Activated CD8-positive, alpha-beta T cell treated with anti-CD3 and anti-CD28 coated beads for 36 hours (primary cell): Measurements from ENCODE around the gene EIF4E3. TPM values are rescaled to one million over a fixed set of nuclear protein-coding genes. Genes with fewer than 3 reads are reported as not detected.

Experiments
- ATAC-seq: fragments of 200-7000 bp; cut with Tn5 transposase; one replicate; pipeline ENCODE4 v1.10.0; 2021; ENCODE audit warnings: mild to moderate bottlenecking, moderate library complexity
- CTCF ChIA-PET: fragments of 350-600 bp; sonication (Branson Sonifier 250); formaldehyde crosslinking; loops from one replicate; lab custom pipeline; 2021; ENCODE audit warnings: antibody characterized with exemption; lab: Charles Lee
- POLR2A ChIA-PET: fragments of 350-600 bp; sonication (Branson Sonifier 250); formaldehyde crosslinking; loops from one replicate; lab custom pipeline; 2021; ENCODE audit warnings: antibody characterized with exemption; lab: Charles Lee
- DNase-seq: peaks from one replicate; pipeline ENCODE4 v3.0.0-alpha.2; 2020
- H3K27ac Mint-ChIP-seq: one replicate; pipeline ENCODE4 v1.8.0; 2021; ENCODE audit warnings: mild to moderate bottlenecking, mixed read lengths
- H3K27me3 Mint-ChIP-seq: one replicate; pipeline ENCODE4 v1.8.0; 2021; ENCODE audit warnings: mixed read lengths
- H3K36me3 Mint-ChIP-seq: one replicate; pipeline ENCODE4 v1.8.0; 2021; ENCODE audit warnings: low read depth, mixed read lengths
- H3K4me1 Mint-ChIP-seq: one replicate; pipeline ENCODE4 v1.8.0; 2021; ENCODE audit warnings: low read depth, mixed read lengths
- H3K4me3 Mint-ChIP-seq: one replicate; pipeline ENCODE4 v1.8.0; 2021; ENCODE audit warnings: mild to moderate bottlenecking, moderate library complexity, mixed read lengths
- H3K9me3 Mint-ChIP-seq: one replicate; pipeline ENCODE4 v1.8.0; 2021; ENCODE audit warnings: mixed read lengths
- intact Hi-C: fragments of 100-400 bp; cut with micrococcal nuclease; formaldehyde crosslinking; loops from one replicate; pipeline ENCODE4 v1.10.0; 2022
- total RNA-seq, 2 experiments: library from RNA; stranded (reverse); gene quantifications; one replicate each; pipeline ENCODE4 v1.2.3, GENCODE V29; 2021
- TF ChIP-seq, protein P1 (sequence below): fragments of 200-600 bp; IDR thresholded peaks from one replicate; pipeline ENCODE4 v1.8.0; 2022; ENCODE audit warnings: antibody characterized with exemption, mild to moderate bottlenecking

The EIF4E3 gene
- total RNA-seq, 2 experiments from 2014 or later, result 29.3 to 30.4 TPM

DNA sequence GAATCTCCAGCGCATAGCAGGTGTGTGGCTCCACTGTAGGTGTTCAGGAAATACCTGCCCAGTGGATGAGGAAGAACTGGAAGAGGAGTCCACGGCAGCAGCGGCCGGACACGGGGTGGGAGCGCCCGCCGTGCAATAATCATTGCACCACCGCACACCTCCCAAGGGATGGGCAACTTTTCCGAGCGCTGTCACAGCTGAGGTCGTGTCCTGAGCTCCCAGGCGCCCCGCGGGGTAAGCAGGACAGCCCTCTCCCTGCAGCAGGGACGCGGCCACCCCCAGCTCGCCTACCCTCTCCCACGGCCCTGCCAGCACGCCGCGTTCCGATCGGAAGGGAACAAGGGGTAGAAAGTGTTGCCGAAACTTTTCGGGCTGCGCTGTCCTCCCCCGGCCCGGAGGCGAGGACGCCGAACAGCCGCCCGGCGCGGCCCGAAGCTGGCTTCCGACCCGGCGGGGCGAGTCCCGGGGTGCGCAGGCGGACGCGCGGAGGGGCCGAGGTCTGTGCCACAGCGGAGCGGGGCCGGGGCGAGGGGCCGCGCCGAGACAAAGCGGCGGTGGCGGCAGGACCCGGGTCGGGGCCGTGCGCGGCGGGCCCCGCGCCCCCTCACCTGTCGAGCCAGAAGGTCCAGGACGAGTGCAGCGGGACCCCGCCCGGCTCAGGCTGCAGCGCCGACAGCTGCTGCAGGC, 475 bp downstream of the EIF4E3 start:
- TF ChIP-seq, protein P1, sequence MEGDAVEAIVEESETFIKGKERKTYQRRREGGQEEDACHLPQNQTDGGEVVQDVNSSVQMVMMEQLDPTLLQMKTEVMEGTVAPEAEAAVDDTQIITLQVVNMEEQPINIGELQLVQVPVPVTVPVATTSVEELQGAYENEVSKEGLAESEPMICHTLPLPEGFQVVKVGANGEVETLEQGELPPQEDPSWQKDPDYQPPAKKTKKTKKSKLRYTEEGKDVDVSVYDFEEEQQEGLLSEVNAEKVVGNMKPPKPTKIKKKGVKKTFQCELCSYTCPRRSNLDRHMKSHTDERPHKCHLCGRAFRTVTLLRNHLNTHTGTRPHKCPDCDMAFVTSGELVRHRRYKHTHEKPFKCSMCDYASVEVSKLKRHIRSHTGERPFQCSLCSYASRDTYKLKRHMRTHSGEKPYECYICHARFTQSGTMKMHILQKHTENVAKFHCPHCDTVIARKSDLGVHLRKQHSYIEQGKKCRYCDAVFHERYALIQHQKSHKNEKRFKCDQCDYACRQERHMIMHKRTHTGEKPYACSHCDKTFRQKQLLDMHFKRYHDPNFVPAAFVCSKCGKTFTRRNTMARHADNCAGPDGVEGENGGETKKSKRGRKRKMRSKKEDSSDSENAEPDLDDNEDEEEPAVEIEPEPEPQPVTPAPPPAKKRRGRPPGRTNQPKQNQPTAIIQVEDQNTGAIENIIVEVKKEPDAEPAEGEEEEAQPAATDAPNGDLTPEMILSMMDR, result no peak
- Mint-ChIP-seq H3K9me3 (no peaks in the 10 kb centered on the region), H3K4me3 (peak overlapping the region; percentile 86), H3K4me1 (peaks cover 62% of the 10 kb centered on the region), H3K27ac (peak overlapping the region; percentile 97), H3K36me3 (peaks cover 7% of the 10 kb centered on the region), H3K27me3 (no peaks in the 10 kb centered on the region)
- ATAC-seq (peak; percentile 19), DNase-seq (peak; percentile 53)
- CTCF ChIA-PET, result interaction anchor here (3.2 kb wide), 1 partner anchor 13 kb away, joined by 16 read pairs; no protein-coding TSS in a partner anchor
- intact Hi-C loops, result loop anchor here (5.0 to 10.0 kb wide), 2 partner anchors 133 to 1100 kb away; no protein-coding TSS in a partner anchor
- POLR2A ChIA-PET, result interaction anchor here (0.8 to 1.8 kb wide), 5 partner anchors 8 to 27 kb away, joined by 3 to 5 read pairs (median 4); no protein-coding TSS in a partner anchor

DNA sequence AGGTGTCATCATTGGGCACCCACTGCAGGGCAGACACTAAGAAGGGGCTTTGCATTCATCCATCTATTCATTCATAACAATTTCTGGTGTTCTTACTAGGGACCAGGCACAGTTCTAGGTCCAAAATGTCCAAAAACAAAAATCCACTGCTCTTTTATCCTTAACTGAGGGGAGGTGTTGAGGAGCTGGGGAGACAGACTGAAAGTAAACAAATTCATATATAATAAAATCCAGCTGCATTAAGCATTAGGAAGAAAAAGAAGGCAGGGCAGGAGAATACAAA, 1.1 kb downstream of the EIF4E3 start:
- Mint-ChIP-seq H3K9me3 (no peaks in the 10 kb centered on the region), H3K36me3 (peaks cover 10% of the 10 kb centered on the region), H3K4me3 (peak overlapping the region; percentile 86), H3K4me1 (peaks cover 61% of the 10 kb centered on the region), H3K27me3 (no peaks in the 10 kb centered on the region), H3K27ac (peak overlapping the region; percentile 97)
- ChIA-PET POLR2A (interaction anchor here (0.6 to 1.8 kb wide), 6 partner anchors 8 to 334 kb away, joined by 3 to 5 read pairs (median 3); no protein-coding TSS in a partner anchor), CTCF (interaction anchor here (1.0 to 3.2 kb wide), 2 partner anchors 12 to 57 kb away, joined by 4 to 16 read pairs; no protein-coding TSS in a partner anchor)
- no peak for ATAC-seq
- intact Hi-C loops, result loop anchor here (10.0 kb wide), 1 partner anchor 1101 kb away; no protein-coding TSS in a partner anchor
- TF ChIP-seq, protein P1, result no peak
- DNase-seq, result no peak

DNA sequence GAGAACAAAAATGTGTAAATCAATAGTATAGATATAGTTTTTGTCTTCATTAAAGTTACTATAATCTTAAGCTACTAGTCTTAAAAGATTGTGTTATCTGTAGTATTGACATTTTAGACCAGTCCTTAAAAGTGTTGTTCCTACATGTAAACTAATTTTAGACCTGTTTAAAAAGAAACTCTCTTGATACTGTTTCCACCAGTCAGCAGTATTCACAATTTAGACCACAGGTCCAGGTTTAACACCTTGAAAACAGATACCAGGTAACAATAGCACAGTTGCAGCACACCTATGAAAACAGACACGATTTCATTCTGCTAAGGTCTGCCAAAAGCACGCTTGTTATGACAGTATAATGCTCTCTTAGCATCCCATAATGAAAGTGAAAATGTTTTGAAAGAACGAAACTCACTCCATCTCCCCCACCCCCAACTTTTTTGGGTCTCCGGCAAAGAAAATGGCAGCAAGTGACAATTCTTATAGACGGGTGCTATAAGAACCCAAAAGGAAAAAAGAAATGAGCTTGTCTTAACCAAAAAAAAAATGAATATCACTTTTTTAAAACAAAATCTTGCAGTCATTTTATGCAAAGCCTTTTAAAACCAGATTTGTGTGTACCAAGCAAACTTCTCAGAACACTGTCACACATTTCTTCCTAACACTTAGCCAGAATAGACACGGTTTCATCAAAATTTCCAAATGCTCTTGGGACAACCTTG, 1.6 kb downstream of the EIF4E3 start:
- ATAC-seq (peak; percentile 48), DNase-seq (peak; percentile 72)
- Mint-ChIP-seq H3K27ac (peak overlapping the region; percentile 97), H3K4me3 (peak overlapping the region; percentile 86), H3K36me3 (peaks cover 12% of the 10 kb centered on the region), H3K27me3 (no peaks in the 10 kb centered on the region), H3K9me3 (no peaks in the 10 kb centered on the region), H3K4me1 (peaks cover 64% of the 10 kb centered on the region)
- POLR2A ChIA-PET, result interaction anchor here (0.6 to 1.3 kb wide), 5 partner anchors 10 to 508 kb away, joined by 3 to 4 read pairs (median 3); no protein-coding TSS in a partner anchor
- intact Hi-C loops, result loop anchor here (10.0 kb wide), 1 partner anchor 1101 kb away; no protein-coding TSS in a partner anchor
- CTCF ChIA-PET, result interaction anchor here (1.0 to 3.2 kb wide), 2 partner anchors 12 to 58 kb away, joined by 4 to 16 read pairs; no protein-coding TSS in a partner anchor
- TF ChIP-seq, protein P1, result no peak

DNA sequence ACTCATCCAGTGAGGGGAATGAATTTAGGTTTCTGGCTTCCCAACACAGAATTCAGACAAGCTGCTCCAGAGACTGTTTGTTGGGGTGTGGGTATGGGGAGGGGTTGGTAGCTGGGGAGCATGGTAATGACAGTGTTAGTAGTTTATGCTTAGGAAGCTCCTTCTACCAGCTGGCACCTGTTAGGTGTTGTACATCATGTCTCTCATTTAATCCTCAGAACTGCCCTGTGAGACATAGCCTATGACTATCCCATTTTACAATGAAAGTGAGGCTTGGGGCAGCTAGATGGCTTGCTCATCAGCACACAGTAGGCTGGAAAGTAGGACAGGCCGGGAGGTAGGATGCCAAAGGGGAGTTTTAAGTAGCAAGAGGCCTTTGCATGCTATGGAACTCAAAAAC, 2.5 kb downstream of the EIF4E3 start:
- Mint-ChIP-seq H3K9me3 (no peaks in the 10 kb centered on the region), H3K27ac (peak overlapping the region; percentile 97), H3K4me3 (peak overlapping the region; percentile 86), H3K36me3 (peaks cover 12% of the 10 kb centered on the region), H3K4me1 (peaks cover 68% of the 10 kb centered on the region), H3K27me3 (no peaks in the 10 kb centered on the region)
- TF ChIP-seq, protein P1, result no peak
- intact Hi-C loops, result loop anchor here (10.0 kb wide), 1 partner anchor 1102 kb away; no protein-coding TSS in a partner anchor
- no peak for DNase-seq
- ChIA-PET CTCF (interaction anchor here (3.2 kb wide), 1 partner anchor 11 kb away, joined by 16 read pairs; no protein-coding TSS in a partner anchor), POLR2A (no interaction called here)
- no peak for ATAC-seq
